ENCODE results near the gene CCDC38.

DNA sequence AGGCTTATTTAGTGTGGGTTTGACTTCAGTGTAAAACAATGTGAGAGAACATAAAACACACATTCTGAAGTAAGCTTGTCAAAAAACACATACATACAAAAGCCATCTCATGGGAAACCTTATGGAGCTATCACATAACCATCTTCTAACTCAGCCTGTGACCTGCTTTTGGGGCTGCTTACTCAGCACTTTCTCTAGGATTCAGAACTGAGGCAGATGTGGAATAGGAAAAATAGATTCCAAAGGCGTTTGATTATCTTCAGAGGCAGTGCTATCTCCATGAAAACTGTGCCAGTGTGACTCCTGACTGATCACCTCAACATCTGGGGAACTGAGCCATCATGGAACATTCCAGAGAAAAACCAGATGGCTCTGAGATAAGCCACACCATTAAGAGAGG is 40.2 kb upstream of the CCDC38 start:
- TF ChIP-seq, protein P1, sequence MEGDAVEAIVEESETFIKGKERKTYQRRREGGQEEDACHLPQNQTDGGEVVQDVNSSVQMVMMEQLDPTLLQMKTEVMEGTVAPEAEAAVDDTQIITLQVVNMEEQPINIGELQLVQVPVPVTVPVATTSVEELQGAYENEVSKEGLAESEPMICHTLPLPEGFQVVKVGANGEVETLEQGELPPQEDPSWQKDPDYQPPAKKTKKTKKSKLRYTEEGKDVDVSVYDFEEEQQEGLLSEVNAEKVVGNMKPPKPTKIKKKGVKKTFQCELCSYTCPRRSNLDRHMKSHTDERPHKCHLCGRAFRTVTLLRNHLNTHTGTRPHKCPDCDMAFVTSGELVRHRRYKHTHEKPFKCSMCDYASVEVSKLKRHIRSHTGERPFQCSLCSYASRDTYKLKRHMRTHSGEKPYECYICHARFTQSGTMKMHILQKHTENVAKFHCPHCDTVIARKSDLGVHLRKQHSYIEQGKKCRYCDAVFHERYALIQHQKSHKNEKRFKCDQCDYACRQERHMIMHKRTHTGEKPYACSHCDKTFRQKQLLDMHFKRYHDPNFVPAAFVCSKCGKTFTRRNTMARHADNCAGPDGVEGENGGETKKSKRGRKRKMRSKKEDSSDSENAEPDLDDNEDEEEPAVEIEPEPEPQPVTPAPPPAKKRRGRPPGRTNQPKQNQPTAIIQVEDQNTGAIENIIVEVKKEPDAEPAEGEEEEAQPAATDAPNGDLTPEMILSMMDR (IDR thresholded peaks at IDR 0.05) = no peak
- TF ChIP-seq POLR2A (IDR thresholded peaks at IDR 0.05) = no peak
